ENCODE data around the gene TRMT2A. TPM values are rescaled to one million over a fixed set of nuclear protein-coding genes. Genes with fewer than 3 reads are reported as not detected.

The TRMT2A gene
- total and polyA plus RNA-seq, 10 of the 15 experiments (the other 5 are each of a cell fraction or from before 2014, with no cell fraction given): 0.29 to 97.0 (median 57.9) TPM

DNA sequence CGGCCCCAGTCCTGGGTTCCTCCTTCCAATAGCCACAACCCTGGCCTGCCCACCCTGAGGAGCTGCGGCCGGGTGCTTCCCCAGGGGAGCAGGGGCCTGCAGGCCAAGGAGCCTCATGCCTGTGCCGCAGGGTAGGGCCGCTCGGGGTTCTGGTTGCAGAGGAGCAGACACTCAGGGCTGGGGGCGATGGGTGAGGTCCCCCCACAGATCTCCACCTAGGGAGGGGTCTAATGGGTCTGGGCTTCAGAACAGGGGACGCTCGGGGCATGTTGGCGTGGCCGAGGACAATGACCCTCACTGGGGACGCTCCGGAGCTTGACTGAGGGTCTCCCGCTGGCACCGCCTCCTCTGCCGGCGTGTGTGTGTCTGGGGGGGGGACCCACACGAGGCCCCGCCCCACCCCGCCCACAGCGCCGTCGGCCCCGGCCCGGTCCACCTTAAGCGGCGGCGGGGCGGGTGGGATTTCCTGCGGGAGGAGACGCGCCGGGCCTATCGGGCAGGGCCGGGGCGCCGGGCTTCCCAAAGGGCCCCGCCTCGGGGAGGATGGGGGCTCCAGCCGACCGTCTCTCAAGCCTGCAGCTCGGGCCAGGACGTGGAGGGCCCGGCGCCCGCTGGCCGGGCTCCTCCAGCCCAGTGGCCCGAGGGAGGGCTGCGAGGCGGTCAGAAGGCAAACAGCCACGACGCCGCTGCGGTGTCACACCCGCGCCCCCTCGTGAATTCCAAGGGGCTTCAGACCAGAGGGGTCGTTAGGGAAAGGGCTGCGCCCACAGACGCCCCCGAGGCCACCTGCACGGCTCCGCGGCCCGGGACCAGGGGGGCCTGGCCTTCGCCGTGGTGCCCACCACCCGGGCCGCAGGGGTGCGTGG is 13.9 kb upstream of the TRMT2A start (continued):
- TF ChIP-seq E2F4 (IDR thresholded peaks at IDR 0.05; ENCODE audit: low read depth, low read length) (no peak), NR2C2 (IDR thresholded peaks at IDR 0.05; ENCODE audit: borderline replicate concordance, control insufficient read depth, insufficient read length, low read depth) (no peak), KLF5 (IDR thresholded peaks at IDR 0.05; ENCODE audit: partially characterized antibody) (no peak), DPF2 (IDR thresholded peaks at IDR 0.05) (no peak; the same call in 1 of the 2 replicates), RCOR1 (conservative IDR thresholded peaks at IDR 0.05; ENCODE audit: low read depth, low read length) (no peak), ATF7 (IDR thresholded peaks at IDR 0.05; ENCODE audit: low read depth) (no peak), POU2F2 (IDR thresholded peaks at IDR 0.05; ENCODE audit: borderline replicate concordance, low read depth, low read length) (no peak), BRCA1 (IDR thresholded peaks at IDR 0.05; ENCODE audit: low read depth, low read length) (no peak), SP1 (IDR thresholded peaks at IDR 0.05; ENCODE audit: low read depth, low read length) (peak; percentile 42), WRNIP1 (IDR thresholded peaks at IDR 0.05; ENCODE audit: borderline replicate concordance, low read depth, low read length) (no peak), MEF2B (IDR thresholded peaks at IDR 0.05; ENCODE audit: partially characterized antibody, poor library complexity, severe bottlenecking) (no peak), EP300 (IDR thresholded peaks at IDR 0.05; ENCODE audit: borderline replicate concordance in 1 of 2, control insufficient read depth in 1 of 2, low read depth in 2 of 2, low read length in 2 of 2) (no peak), CEBPB (IDR thresholded peaks at IDR 0.05; ENCODE audit: borderline replicate concordance in 1 of 2, low read depth in 2 of 2, low read length in 2 of 2) (no peak), IKZF2 (IDR thresholded peaks at IDR 0.05) (no peak), KDM1A (IDR thresholded peaks at IDR 0.05; ENCODE audit: borderline replicate concordance) (no peak), CHD2 (IDR thresholded peaks at IDR 0.05; ENCODE audit: borderline replicate concordance, low read depth, low read length) (no peak)
- TF ChIP-seq, protein P1, sequence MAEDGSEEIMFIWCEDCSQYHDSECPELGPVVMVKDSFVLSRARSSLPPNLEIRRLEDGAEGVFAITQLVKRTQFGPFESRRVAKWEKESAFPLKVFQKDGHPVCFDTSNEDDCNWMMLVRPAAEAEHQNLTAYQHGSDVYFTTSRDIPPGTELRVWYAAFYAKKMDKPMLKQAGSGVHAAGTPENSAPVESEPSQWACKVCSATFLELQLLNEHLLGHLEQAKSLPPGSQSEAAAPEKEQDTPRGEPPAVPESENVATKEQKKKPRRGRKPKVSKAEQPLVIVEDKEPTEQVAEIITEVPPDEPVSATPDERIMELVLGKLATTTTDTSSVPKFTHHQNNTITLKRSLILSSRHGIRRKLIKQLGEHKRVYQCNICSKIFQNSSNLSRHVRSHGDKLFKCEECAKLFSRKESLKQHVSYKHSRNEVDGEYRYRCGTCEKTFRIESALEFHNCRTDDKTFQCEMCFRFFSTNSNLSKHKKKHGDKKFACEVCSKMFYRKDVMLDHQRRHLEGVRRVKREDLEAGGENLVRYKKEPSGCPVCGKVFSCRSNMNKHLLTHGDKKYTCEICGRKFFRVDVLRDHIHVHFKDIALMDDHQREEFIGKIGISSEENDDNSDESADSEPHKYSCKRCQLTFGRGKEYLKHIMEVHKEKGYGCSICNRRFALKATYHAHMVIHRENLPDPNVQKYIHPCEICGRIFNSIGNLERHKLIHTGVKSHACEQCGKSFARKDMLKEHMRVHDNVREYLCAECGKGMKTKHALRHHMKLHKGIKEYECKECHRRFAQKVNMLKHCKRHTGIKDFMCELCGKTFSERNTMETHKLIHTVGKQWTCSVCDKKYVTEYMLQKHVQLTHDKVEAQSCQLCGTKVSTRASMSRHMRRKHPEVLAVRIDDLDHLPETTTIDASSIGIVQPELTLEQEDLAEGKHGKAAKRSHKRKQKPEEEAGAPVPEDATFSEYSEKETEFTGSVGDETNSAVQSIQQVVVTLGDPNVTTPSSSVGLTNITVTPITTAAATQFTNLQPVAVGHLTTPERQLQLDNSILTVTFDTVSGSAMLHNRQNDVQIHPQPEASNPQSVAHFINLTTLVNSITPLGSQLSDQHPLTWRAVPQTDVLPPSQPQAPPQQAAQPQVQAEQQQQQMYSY (CRISPR knock-in tag; IDR thresholded peaks at IDR 0.05): no peak
- TF ChIP-seq, protein P2, sequence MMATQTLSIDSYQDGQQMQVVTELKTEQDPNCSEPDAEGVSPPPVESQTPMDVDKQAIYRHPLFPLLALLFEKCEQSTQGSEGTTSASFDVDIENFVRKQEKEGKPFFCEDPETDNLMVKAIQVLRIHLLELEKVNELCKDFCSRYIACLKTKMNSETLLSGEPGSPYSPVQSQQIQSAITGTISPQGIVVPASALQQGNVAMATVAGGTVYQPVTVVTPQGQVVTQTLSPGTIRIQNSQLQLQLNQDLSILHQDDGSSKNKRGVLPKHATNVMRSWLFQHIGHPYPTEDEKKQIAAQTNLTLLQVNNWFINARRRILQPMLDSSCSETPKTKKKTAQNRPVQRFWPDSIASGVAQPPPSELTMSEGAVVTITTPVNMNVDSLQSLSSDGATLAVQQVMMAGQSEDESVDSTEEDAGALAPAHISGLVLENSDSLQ (IDR thresholded peaks at IDR 0.05): no peak
- TF ChIP-seq, protein P3, sequence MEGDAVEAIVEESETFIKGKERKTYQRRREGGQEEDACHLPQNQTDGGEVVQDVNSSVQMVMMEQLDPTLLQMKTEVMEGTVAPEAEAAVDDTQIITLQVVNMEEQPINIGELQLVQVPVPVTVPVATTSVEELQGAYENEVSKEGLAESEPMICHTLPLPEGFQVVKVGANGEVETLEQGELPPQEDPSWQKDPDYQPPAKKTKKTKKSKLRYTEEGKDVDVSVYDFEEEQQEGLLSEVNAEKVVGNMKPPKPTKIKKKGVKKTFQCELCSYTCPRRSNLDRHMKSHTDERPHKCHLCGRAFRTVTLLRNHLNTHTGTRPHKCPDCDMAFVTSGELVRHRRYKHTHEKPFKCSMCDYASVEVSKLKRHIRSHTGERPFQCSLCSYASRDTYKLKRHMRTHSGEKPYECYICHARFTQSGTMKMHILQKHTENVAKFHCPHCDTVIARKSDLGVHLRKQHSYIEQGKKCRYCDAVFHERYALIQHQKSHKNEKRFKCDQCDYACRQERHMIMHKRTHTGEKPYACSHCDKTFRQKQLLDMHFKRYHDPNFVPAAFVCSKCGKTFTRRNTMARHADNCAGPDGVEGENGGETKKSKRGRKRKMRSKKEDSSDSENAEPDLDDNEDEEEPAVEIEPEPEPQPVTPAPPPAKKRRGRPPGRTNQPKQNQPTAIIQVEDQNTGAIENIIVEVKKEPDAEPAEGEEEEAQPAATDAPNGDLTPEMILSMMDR (IDR thresholded peaks at IDR 0.05 in 2 of 3, conservative IDR thresholded peaks at IDR 0.05 in 1 of 3; ENCODE audit: control insufficient read depth in 2 of 3, extremely low read depth in 1 of 3, insufficient read depth in 1 of 3, low read depth in 3 of 3, low read length in 3 of 3): no peak
- TF ChIP-seq, protein P4, sequence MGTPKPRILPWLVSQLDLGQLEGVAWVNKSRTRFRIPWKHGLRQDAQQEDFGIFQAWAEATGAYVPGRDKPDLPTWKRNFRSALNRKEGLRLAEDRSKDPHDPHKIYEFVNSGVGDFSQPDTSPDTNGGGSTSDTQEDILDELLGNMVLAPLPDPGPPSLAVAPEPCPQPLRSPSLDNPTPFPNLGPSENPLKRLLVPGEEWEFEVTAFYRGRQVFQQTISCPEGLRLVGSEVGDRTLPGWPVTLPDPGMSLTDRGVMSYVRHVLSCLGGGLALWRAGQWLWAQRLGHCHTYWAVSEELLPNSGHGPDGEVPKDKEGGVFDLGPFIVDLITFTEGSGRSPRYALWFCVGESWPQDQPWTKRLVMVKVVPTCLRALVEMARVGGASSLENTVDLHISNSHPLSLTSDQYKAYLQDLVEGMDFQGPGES (IDR thresholded peaks at IDR 0.05): no peak

Measured in GM12878 (cell line).